ENCODE measurements around the gene IPO4.

The IPO4 gene

DNA sequence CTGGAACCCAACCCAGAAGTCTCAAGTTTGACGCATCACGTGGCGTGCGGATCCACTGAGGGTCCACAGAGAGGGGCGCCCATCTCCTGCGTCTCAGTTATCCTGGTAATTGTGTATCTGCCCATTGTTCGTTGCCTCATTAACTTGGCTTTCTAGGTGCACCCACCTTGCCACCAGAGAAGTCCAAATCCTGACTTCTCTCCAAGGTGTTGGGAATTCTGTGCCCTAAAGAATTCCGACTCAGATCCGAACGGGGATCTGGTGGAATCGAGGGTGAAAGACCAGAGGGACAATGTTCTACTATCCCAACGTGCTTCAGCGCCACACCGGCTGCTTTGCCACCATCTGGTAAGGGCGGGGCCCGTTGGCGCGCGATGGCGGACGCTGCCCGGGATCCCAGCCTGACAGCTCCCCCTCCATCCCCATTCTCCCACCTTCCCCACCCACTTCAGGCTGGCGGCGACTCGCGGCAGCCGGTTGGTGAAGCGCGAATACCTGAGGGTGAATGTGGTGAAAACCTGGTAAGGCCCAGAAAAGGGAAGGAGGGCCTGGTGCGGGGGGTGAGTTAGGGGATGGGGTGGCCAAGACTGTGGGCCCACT is 16.3 kb downstream of the IPO4 start:
- H3K4me3 ChIP-seq (ENCODE audit: low read depth, low read length): peak overlapping the region; percentile 72
- TF ChIP-seq CTCF (IDR thresholded peaks at IDR 0.05; ENCODE audit: borderline replicate concordance, insufficient read depth, low read depth, low read length): no peak

GRCh38 chr14:24171422-24172260 is 17.0 kb downstream of the IPO4 start, which contains the start of gene REC8:
TSS of gene REC8 (plus strand) at chr14:24172080. CDS start at chr14:24172553, 473 bp downstream.
- H3K4me3 ChIP-seq (ENCODE audit: low read depth, low read length): peak within 1 kb of the TSS; percentile 72
- TF ChIP-seq CTCF (IDR thresholded peaks at IDR 0.05; ENCODE audit: borderline replicate concordance, insufficient read depth, low read depth, low read length): no peak

- no peak for TF ChIP-seq CTCF (IDR thresholded peaks at IDR 0.05; ENCODE audit: borderline replicate concordance, insufficient read depth, low read depth, low read length)
- no peak overlapping the region for H3K4me3 ChIP-seq (ENCODE audit: low read depth, low read length)
These were observed 21.0 kb downstream of the IPO4 start for GRCh38 chr14:24167469-24168114.

DNA sequence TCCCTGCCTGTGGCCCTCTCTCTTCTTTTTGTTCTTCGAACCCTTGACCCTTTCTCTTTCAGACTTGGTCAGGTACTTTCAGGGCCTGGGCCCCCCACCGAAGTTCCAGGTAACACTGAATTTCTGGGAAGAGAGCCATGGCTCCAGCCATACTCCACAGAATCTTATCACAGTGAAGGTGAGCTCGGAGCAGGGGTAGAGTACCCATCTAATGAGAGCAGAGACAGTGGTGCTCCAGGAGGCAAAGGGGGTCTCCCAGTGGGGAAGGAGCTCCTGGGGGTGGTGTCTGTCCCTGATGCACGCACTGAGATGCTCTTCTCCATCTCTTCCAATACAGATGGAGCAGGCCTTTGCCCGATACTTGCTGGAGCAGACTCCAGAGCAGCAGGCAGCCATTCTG is 22.8 kb downstream of the IPO4 start:
- H3K4me3 ChIP-seq (ENCODE audit: low read depth, low read length): no peak overlapping the region
- no peak for TF ChIP-seq CTCF (IDR thresholded peaks at IDR 0.05; ENCODE audit: borderline replicate concordance, insufficient read depth, low read depth, low read length)

DNA sequence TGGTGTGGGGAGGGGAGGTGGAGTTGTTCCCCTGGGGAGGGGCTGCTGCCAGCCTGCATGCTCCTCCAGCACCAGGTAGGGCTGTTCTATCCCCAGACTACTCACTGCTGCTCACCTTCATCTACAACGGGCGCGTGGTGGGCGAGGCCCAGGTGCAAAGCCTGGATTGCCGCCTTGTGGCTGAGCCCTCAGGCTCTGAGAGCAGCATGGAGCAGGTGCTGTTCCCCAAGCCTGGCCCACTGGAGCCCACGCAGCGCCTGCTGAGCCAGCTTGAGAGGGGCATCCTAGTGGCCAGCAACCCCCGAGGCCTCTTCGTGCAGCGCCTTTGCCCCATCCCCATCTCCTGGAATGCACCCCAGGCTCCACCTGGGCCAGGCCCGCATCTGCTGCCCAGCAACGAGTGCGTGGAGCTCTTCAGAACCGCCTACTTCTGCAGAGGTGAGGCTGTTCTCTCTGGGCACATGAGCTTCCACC is 24.1 kb downstream of the IPO4 start:
- no peak for TF ChIP-seq CTCF (IDR thresholded peaks at IDR 0.05; ENCODE audit: borderline replicate concordance, insufficient read depth, low read depth, low read length)
- no peak overlapping the region for H3K4me3 ChIP-seq (ENCODE audit: low read depth, low read length)

DNA sequence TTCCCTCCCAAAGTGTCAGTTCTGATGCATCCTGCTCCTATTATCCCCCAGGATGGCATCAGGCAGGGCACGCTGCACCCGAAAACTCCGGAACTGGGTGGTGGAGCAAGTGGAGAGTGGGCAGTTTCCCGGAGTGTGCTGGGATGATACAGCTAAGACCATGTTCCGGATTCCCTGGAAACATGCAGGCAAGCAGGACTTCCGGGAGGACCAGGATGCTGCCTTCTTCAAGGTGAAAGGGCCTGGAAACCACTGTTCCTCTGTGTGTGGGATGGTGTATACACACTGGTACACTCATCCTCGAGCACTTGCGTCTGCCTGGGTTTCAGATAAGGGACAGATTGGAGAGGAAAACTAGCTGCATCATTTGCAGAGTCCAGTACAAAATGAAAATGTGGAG is 26.5 kb downstream of the IPO4 start:
- no peak for TF ChIP-seq CTCF (IDR thresholded peaks at IDR 0.05; ENCODE audit: borderline replicate concordance, insufficient read depth, low read depth, low read length)
- H3K4me3 ChIP-seq (ENCODE audit: low read depth, low read length): peak overlapping the region; percentile 57
